Gastroesophageal sphincter (tissue), 4 donors: Measurements from ENCODE around the gene UNC119B. TPM values are rescaled to one million over a fixed set of nuclear protein-coding genes. Genes with fewer than 3 reads are reported as not detected.

Source experiments
- ATAC-seq: fragments of 150-250 bp; one replicate; pipeline ENCODE4 v1.9.1; 2016; ENCODE audit warnings: mild to moderate bottlenecking, moderate library complexity
- H3K27ac ChIP-seq, 4 donors: fragments of 200-600 bp; sonication (generic) in 3 of 4; 1 replicate in 3 of 4; 2 replicates in 1 of 4; pipeline ENCODE4 v1.5.1; 2016 to 2019
- H3K27me3 ChIP-seq: fragments of 200-600 bp; sonication (generic); one replicate; pipeline ENCODE4 v1.5.1; 2019
- H3K36me3 ChIP-seq, 2 donors: fragments of 200-600 bp; sonication (generic); one replicate each; pipeline ENCODE4 v1.5.1; 2019; ENCODE audit warnings: control low read depth in 1 of 2
- H3K4me1 ChIP-seq, 3 donors: fragments of 200-600 bp; sonication (generic); 1 replicate in 2 of 3; 2 replicates in 1 of 3; pipeline ENCODE4 v1.5.1; 2016 to 2019; ENCODE audit warnings: control low read depth in 2 of 3
- H3K4me3 ChIP-seq, 2 donors: fragments of 200-600 bp; sonication (generic); one replicate each; pipeline ENCODE4 v1.5.1; 2019; ENCODE audit warnings: mild to moderate bottlenecking in 1 of 2, moderate library complexity in 1 of 2
- H3K9me3 ChIP-seq, 3 donors: fragments of 200-600 bp; sonication (generic); one replicate each; pipeline ENCODE4 v1.5.1; 2017 to 2019; ENCODE audit warnings: control low read depth in 2 of 3
- CTCF ChIP-seq, 4 experiments: fragments of 200-600 bp in 2 of 4; fragments of 450-650 bp in 2 of 4; sonication (generic) in 1 of 4; IDR thresholded peaks; one replicate each; pipeline ENCODE4 v1.5.1; 2017 to 2019; ENCODE audit warnings: antibody characterized with exemption in 4 of 4, mild to moderate bottlenecking in 2 of 4, moderate library complexity in 2 of 4
- EP300 ChIP-seq: sonication (generic); formaldehyde crosslinking; IDR thresholded peaks from one replicate; pipeline ENCODE4 v1.6.1; 2017; ENCODE audit warnings: antibody characterized with exemption, mild to moderate bottlenecking
- POLR2A ChIP-seq, 2 donors: fragments of 450-650 bp; IDR thresholded peaks; one replicate each; pipeline ENCODE4 v1.6.1; 2017; ENCODE audit warnings: antibody characterized with exemption in 2 of 2, mild to moderate bottlenecking in 2 of 2, moderate library complexity in 1 of 2
- POLR2AphosphoS5 ChIP-seq: sonication (generic); formaldehyde crosslinking; IDR thresholded peaks from one replicate; pipeline ENCODE4 v1.6.1; 2017; ENCODE audit warnings: antibody characterized with exemption
- WGBS, 2 donors: methylation state at CpG; one replicate each; pipeline ENCODE4 v1.1.5; 2018; ENCODE audit warnings: low coverage in 1 of 2; 5-methylcytosine and 5-hydroxymethylcytosine counted together
- total RNA-seq, 4 donors: library from RNA; depleted of rRNA; stranded (reverse); fragments of >200 nt; gene quantifications; one replicate each; pipeline ENCODE4 v1.1.0, GENCODE V29; 2016

The UNC119B gene
- total RNA-seq, 4 donors from 2014 or later, result 21.8 to 33.3 (median 27.8) TPM

- H3K4me1 ChIP-seq, result peaks cover 0 to 42% (median 11%) of the 10 kb centered on the region in 3 donors
- no peak overlapping the region for H3K4me3 ChIP-seq
- TF ChIP-seq EP300, result no peak
- TF ChIP-seq CTCF (IDR thresholded peaks at IDR 0.05), result peak; percentile 77 to 84 (median 82)
- peak overlapping the region in 2 of 4 donors; percentile 21 to 24 for H3K27ac ChIP-seq
- H3K9me3 ChIP-seq, result no peaks in the 10 kb centered on the region
- 3 to 20% methylated on average over 3 to 4 of the region's 4 CpGs for WGBS, 2 donors
- H3K36me3 ChIP-seq, result peaks cover 0 to 58% of the 10 kb centered on the region in 2 donors
- ATAC-seq, result peak; percentile 59
- H3K27me3 ChIP-seq, result no peaks in the 10 kb centered on the region
Observed at GRCh38 chr12:120713861-120714482, 3.7 kb downstream of the UNC119B start.

- H3K4me1 ChIP-seq, result peaks cover 0 to 12% (median 0%) of the 10 kb centered on the region in 3 donors
- H3K9me3 ChIP-seq, result no peaks in the 10 kb centered on the region
- H3K4me3 ChIP-seq, result no peak overlapping the region
- H3K36me3 ChIP-seq, result peaks cover 0 to 98% of the 10 kb centered on the region in 2 donors
- H3K27me3 ChIP-seq, result no peaks in the 10 kb centered on the region
- H3K27ac ChIP-seq, result no peak overlapping the region
- TF ChIP-seq EP300 (no peak), POLR2A (IDR thresholded peaks at IDR 0.05) (no peak), CTCF (IDR thresholded peaks at IDR 0.05) (no peak), POLR2AphosphoS5 (no peak)
- no peak for ATAC-seq
- 97% methylated on average over 6 of the region's 9 CpGs; no CpG with 5 or more reads in 1 of the 2 donors for WGBS, 2 donors
Observed at GRCh38 chr12:120718055-120718454, 7.8 kb downstream of the UNC119B start.

GRCh38 chr12:120719072-120719471 is 8.8 kb downstream of the UNC119B start:
- peaks cover 0 to 96% of the 10 kb centered on the region in 2 donors for H3K36me3 ChIP-seq
- TF ChIP-seq EP300 (no peak), POLR2AphosphoS5 (no peak), POLR2A (IDR thresholded peaks at IDR 0.05) (no peak), CTCF (IDR thresholded peaks at IDR 0.05) (no peak)
- no peak overlapping the region for H3K27ac ChIP-seq

GRCh38 chr12:120719496-120720233 is 9.4 kb downstream of the UNC119B start:
- no peaks in the 10 kb centered on the region for H3K9me3 ChIP-seq
- H3K27ac ChIP-seq, result no peak overlapping the region
- no peaks in the 10 kb centered on the region for H3K27me3 ChIP-seq
- peaks cover 0 to 90% of the 10 kb centered on the region in 2 donors for H3K36me3 ChIP-seq
- H3K4me3 ChIP-seq, result no peak overlapping the region
- ATAC-seq, result no peak
- no peak for TF ChIP-seq CTCF (IDR thresholded peaks at IDR 0.05)
- peaks cover 0 to 2% (median 0%) of the 10 kb centered on the region in 3 donors for H3K4me1 ChIP-seq
- 82 to 89% methylated on average over 5 to 11 of the region's 11 CpGs for WGBS, 2 donors

More at GRCh38 chr12:120719072-120719471, 8.8 kb downstream of the UNC119B start:
- ATAC-seq, result no peak
- Histone ChIP-seq H3K4me1 (peaks cover 0 to 3% (median 0%) of the 10 kb centered on the region in 3 donors), H3K27me3 (no peaks in the 10 kb centered on the region), H3K9me3 (no peaks in the 10 kb centered on the region), H3K4me3 (no peak overlapping the region)
- 82 to 100% methylated on average over 2 of the region's 2 CpGs for WGBS, 2 donors
